HG03457 (cell line): ENCODE results near the gene NCR2.

Experiments used
- ATAC-seq: cut with Tn5 transposase; IDR thresholded peaks from one replicate; pipeline ENCODE4 v1.9.1; 2021; ENCODE audit warnings: moderate number of reproducible peaks; ENCODE audit not compliant: unreplicated experiment

Gene NCR2

DNA sequence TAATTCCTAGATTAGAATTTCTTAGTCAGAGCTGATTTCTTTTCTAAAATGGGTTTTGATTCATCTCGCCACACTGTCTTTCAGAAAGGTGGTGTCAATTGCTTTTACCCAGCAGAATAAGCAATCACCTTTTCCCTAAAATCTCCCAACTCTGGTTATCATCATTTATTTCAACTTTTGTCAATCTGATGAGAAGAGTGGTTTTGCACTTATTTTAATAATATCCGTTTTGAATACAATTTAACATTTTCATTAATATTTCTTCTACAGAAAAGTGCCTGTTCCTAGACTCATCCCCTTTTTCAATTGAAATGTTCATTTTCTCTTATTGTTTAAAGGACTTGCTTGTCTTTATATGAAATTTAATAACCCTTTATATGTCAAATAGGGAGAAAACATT lies 8.2 kb upstream of the NCR2 start:
- ATAC-seq = no peak

DNA sequence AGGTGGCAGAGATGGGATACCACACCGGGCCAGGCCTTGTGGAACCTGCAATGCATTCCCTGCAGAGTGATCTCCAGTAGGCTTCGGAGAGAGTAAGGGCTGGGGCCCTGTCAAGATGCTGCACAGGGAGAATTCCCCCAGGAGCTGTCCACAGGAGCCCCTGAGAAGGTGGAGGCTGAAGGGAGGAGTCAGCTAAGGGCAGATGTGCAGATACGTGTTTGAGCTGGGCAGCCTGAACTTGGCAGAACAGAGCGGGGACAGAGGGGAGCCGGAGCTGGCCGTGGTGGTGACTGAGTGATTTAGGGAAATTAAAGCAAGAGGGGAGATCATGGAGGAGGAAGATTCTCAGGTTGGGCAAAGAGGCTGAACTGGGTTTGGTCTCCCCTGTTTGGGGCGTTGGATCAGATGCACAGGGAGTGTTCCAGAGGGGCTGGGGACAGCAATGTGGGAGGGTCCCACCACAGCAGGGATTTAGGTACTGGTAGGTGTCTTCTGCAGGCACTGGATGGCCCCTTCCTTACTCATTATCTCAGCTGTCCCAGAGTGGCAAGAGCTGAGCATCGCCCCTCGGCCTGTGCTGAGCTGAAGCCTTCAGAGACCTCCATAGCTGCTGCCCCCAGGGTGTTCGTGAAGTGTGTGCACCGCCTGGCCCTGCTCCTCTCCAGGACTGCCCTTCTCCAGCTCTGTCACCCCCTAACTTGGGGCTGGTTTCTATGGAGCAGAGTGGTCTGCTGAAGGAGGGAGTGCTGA lies 3.8 kb upstream of the NCR2 start:
- ATAC-seq = no peak

DNA sequence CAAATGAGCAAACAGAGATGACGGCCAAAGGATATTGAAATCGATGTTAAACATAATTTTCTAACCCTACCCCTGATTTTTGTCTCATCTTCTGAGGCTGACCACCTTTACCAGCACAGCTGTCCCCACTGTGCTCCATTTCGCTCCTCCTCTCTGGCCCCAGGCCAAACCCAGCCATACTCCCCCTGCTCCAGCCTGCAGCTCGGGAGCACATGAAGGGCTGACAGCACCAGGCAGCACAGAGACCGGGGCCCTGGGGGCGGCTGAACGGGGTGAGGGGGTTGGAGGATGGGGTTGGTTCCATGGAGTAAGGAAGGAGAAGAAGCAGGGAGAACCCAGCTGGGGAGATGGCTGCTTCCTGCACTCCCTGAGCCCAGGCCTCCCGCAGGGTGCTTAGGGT lies 3.2 kb upstream of the NCR2 start:
- no peak for ATAC-seq

DNA sequence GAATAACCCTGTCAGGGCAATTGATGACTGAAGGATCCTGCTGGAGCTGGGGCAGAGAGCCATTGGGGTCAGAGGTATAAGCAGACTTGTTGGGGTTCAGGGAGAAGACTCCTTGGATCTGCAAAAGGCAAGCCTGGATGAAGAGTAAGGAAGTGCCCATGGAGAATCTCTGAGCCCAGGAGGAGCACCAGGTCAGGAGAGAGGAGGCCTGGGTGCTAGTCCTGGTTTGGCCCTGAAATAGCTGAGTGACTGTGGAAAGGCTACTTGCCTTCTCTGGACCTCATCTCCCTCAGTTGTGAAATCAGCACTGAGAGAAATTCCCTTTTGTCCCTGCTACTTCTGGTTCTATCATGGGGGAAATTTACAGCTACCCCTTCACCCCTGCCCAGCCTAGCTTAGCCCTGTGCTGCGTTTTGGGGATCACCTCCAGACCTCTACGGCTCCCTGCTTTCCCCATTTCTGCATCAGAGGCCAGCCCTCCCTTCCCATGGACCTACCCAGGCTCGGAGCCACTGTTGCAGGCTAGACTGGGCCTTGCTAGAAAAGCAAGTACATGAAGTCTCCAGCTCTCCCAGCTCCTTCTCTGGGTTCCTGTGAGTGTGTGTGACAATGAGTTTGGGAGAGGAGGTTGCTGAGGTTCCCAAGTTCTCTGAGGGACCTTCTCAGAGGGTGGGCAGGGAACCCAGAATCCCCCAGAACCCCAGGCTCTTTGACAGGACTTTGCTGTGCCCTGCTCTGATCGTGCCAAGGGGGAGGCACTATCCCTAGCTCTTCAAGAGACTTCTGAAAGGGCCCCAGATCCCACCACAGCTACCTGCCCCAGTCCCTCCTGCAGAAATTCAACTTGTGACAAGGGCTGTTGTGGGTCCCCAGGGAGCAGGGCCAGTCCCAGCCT lies 2.3 kb upstream of the NCR2 start:
- no peak for ATAC-seq

DNA sequence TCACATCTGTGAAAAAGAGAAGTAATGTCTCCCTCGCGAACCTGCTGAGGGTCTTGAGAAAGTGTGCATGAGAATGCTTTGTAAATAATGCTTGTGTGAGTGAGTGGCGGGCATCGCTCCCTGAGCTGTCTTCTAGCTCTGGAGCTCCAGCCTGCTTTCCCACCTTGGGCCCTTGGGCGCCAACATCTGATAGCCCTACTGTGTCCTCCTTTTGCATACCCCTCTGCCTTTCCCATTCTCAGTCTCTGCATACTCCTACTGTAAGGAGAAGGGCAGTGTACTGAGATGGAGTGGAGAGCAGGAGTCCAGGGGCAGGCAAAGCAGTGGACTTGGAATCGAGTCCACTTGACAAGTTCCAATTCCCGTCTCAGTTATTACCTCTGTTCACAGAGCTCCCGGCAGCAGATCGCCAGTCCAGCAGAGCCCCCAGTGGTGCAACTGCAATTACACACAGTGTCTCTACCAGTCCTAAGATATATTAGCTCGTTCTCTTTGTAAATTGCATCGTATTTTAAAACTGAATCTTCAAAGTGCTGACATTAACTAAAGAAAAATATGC lies 847 bp upstream of the NCR2 start:
- no peak for ATAC-seq

DNA sequence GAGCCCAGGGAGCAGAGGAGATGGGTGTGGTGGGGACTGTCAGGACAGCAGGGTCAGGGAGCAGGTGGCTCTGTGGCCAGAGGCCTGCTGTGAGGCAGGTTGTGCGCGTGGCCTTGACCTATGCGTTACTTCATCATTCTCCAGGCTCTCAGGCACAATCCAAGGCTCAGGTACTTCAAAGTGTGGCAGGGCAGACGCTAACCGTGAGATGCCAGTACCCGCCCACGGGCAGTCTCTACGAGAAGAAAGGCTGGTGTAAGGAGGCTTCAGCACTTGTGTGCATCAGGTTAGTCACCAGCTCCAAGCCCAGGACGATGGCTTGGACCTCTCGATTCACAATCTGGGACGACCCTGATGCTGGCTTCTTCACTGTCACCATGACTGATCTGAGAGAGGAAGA lies 535 bp downstream of the NCR2 start:
- ATAC-seq = no peak

DNA sequence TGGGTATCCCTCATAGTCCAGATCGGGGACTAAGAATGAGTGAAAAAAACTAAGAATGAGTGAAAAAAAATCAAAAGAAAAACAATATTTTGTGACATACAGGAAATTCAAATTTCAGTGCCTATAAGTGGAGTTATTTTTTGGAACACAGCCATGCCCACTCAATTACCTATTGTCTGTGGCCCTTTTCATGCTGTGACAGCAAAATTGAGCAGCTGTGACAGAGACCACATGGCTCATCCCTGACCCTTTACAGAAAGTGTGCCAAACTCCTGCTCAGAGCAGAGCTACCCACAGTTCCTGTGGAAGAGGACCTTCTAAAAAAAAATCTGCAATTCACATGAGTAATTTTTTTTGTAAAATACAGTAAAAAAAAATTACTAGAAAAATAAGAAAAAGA lies 1.4 kb downstream of the NCR2 start:
- no peak for ATAC-seq

DNA sequence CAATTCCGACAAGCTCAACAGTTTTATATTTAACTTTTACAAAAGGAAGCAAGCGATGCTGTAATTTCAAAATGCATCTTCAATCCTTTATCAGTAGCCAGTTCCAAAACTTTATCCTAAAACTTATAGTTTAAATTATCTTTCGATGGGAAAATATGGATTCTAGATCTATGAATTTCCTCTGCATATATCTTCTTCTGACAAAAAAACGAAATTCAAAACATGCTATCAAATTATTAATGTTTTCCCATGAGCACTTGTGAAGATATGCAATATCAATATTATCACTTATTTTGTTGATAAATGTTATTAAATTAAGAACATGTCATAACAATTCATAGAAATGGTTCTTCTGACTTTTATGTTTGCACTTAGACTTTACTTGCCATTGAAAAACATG lies 2.3 kb downstream of the NCR2 start:
- ATAC-seq = no peak

DNA sequence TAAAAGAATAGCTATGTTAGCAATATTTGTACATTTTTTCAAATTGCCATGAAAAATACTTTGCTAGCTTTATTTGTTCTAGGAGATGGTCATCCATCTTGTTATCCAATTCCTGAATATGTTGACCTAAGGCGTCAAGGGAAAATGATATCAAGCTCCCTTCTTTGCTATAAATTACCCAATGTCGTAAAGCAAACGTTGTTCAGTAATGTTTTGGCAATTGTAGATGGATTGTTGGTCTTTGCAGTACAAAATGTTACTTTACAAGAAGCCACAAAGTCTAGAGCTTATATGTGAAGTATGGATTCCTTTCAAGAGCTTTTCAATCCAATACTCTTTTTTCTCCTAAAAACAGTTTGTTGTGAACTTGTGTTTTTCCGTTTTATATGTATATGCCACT lies 3.3 kb downstream of the NCR2 start:
- ATAC-seq = no peak

DNA sequence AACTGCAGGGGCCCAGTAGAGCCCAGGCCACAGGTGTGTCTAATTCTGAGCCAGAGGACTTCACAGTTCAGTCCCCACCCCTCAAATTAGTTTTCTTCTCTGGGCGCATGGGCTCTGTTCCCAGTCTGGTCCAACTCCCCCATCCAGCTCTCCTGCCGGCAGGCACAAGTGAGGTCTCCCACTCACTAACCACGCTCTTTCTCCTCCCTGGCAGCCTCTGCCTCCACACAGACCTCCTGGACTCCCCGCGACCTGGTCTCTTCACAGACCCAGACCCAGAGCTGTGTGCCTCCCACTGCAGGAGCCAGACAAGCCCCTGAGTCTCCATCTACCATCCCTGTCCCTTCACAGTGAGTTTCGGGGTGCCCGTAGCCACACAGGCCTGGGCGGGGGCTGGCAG lies 6.2 kb downstream of the NCR2 start:
- ATAC-seq = no peak

DNA sequence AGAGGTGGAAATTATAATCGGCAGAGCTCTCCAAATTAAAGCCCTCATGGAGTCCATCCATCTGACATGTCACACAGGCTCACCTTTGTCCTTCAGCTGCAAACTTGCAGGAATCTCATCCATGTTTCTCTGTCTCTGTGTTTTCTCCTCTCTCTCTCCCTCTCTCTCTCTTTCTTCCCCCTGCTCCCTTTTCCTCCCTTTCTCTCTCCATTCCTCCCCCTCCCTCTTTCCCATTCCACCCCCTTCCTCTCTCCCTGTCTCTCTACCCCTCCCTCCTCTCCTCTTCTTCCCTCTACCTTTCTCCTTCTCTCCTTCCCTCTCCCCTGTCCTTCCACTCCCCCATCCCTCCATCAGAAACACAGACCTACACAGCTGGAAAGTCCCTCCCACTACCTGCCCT lies 6.8 kb downstream of the NCR2 start:
- no peak for ATAC-seq

DNA sequence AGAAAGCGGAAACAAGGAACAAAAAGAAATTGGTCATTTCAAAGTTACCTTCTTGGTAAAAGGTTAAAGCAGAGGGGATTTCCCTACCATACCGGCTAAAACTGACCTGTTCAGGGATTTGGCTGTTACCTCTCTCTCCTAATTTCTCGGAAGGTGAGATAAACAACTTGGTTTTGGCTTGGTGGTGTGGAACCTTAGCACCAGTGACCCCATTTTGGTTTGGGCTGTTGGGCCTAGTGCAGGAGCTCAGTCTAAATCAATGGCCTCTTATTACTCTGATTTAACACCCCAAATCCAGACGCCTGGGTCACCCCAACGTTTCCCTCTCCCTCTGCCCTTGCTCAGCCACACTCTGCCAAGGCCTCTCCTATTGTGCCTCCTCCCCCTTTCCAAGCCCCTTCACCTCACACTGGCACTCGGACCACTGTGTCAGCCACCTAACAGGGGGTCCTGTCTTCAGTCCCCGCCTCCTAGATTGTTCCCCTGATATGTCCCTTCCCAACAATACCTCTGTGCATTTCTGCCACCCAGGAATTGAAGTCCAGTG lies 8.3 kb downstream of the NCR2 start:
- ATAC-seq = no peak

DNA sequence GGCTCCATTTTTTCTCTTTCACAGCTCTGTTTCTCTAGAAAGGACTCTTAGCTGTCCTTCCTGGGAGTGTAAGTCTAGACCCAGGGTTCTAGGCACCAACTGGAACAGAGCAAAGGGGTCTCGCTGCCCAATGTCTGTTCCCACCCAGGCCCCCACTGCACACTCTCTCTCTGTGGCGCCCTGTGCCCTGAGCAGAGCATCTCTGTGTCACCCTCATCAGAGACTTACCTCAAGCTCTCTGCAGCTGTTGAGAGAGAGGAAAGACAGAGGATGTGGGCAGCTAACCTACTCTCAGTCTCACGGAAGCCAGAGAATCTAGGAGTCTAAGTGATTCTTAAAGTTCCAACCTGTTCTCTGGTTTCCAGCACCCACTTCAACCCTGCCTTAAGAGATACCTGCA lies 9.5 kb downstream of the NCR2 start:
- no peak for ATAC-seq

DNA sequence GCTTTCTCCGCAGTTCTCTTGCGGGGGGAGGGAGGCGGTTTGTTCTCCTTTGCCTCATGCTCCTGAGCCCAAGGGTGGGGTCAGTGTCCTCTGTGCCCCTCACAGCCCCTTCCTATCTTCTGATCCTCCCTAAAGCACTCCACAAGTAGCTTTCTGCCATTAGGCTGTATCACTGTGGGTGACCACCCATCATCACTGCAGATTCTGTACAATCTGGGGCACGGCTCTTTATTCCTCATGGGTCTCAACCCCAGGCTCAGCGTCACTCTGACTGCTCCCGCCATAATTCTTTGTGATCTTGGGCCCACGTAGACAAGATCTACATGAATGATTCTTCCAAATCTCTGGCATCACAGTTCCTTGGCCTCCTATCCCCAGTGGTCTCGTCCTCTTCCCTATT lies 10.5 kb downstream of the NCR2 start:
- no peak for ATAC-seq

DNA sequence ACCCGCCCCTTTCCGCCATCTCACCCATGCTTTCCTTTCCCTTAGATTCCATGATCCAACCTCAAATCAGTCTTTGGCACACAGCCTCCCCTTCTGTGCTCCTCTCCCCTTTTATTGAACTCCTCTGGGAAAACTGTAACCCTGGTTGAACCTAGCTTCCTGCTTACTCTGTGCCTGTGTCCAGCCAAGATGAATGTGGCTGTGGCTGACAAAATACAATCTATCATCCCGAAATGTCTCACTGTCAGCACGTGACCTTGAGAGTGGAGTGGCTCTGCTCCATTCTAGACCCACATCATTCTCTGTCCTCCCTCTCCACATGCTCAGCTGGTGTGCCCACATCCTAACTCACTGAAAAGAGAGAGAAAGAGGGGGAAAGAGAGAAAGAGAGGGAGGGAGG lies 11.0 kb downstream of the NCR2 start:
- no peak for ATAC-seq

DNA sequence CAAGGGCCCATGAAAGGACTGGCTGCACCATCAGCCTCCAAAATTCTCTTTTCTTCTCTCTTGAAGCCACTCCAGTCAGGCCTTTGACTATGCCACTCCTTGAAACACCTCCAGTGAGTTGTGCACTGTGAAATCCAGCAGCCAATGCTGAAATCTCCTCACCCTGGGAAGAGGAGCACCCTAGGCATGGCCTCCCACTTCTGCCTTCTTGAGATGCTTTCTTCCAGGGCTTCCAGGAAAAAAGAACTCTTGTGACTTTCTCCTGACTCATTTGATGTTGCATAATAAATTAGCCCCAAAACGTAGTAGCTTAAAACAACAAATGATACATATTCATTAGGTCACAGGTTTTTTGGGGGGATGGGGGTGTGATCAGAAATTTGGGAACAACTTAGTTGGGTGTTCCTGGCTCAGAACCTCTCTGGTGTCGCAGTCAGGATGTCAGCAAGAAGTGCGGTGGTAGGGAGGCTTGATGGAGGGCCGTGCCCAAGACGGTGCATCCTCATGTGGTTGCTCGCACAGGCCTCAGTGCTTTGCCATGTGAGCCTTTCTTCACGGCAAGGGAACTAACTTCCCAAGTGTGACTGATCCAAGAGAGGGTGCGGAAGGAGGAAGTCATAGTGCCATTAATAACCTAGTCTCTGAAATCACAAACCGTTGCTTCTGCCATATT lies 12.1 kb downstream of the NCR2 start:
- ATAC-seq = no peak

DNA sequence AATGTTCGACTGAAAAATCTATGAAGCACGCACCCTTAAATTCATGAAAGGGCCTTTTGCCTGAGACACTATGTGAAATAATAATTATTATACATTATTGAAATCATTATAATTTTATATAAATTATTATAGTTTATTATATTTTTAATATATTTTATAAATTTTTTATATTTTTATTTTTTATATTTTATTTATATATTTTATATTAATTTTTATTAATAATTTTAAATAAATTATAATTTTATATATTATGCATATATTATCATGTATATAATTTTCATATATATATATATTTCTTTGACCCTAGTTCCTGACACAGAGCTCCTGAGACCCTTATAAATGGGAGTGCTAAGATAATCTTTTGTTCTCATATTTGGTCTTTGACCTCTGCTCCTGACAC lies 13.5 kb downstream of the NCR2 start:
- no peak for ATAC-seq

DNA sequence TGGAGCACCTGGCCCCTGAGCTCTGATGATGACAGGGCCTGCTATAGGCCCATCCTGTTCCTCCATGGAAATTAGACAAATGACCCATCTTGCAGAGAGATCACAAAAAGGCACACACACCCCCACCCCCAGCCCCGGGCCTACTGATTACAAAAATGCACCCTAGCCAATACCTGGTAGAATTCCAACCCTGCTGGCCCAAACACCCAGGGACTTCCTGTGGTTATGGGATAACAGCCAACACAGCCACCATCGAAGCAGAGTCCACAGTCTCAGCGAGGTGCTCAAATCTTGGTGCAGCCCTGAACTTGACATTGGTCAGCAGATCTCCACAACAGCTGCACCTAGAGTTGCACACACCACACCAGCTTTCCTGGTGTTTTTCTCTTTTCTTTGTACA lies 17.0 kb downstream of the NCR2 start:
- ATAC-seq = no peak

DNA sequence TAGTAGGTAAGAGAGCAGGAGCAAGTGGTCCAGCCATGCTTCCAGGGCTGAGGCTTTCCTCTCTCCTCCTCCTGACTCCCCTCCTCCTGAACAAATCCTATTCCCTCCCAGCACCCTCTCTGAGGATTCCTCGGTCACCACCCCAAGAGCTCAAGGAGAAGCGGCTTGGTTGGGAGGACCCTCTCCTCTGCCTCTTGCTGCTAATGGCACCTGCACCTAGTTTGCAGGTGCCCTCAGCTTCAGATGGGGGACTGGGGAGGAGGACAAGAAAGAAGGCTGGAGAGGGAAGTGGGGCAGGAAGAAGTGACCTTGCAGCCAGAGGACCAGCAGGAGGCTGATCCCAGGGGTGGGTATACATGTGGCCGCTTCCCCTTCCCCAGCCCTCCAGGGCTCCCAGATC lies 17.5 kb downstream of the NCR2 start:
- no peak for ATAC-seq

DNA sequence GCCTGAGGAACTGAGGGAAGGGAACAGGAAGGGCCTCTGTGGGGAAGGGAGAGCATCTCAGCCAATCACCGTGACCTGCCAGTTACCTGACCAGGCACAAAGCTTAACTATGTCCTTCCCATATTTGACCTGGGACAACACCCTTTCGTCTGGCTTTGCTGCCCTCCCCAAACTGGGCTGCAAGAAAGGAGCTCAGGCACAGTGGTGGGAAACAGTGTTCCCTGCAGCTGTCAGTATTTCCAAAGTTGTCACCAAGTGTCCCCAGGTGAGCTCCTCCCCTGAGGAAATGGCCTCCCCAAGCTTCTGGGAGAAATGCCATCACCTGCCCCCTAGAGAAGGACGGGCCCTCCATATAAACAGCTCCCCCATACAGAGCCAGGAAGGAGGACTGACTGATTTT lies 17.9 kb downstream of the NCR2 start:
- no peak for ATAC-seq

DNA sequence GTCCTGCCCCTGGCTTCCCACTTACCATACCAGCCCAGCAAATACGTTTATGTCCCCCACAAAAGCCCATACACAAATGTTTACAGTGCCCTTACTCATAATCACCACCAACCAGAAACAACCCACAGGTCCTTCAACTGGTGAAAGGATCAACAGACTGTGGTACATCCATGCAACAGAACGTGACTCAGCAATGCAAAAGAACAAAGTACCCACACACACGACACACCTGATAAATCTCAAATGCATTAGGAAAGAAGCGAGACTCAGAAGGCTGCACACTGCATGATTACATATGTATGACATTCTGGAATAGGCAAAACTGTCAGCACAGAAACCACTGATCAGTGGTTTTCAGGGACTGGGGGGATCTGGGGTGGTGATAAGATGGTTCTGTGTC lies 20.5 kb downstream of the NCR2 start:
- no peak for ATAC-seq
